ENCODE data around the gene SLC25A17.

GRCh38 chr22:40782521-40782920, 36.6 kb downstream of the SLC25A17 start:
- TF ChIP-seq EZH2 (IDR thresholded peaks at IDR 0.05; ENCODE audit: insufficient read depth, poor library complexity, severe bottlenecking): no peak
- TF ChIP-seq EZH2phosphoT487 (IDR thresholded peaks at IDR 0.05; ENCODE audit: insufficient read depth, low read depth): no peak

All from GM23248 (cell line).